GM21825 (cell line): Measurements from ENCODE around the gene ZNF586.
A peak's percentile ranks its signal among the peaks of the same experiment; 100 is the strongest.
"Not testable (repeated sequence)": the region's sequence is repeated elsewhere in the genome, so short reads cannot be mapped to it uniquely, and the experiment has no call there.

Experiments used
- ATAC-seq: cut with Tn5 transposase; IDR thresholded peaks from one replicate; pipeline ENCODE4 v1.9.1; 2021; ENCODE audit warnings: mild to moderate bottlenecking, moderate library complexity; ENCODE audit not compliant: unreplicated experiment

The ZNF586 gene

DNA sequence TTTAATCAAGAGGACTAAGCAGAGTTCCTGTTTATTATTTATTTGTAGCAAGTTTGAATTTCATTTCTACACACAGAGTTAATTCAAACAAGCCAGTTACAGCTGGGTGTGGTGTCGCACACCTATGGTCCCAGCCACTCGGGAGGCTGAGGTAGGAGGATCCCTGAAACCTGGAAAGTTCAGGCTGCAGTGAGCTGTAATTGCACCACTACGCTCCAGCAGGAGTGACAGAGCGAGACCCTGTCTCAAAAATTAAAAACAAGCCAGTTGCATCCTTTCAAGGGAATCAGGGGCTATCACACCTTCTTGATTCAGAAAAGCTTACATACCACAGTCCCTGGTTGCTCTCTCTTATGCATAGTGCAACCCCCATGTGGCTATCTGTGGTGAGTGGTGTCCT is 19.8 kb downstream of the ZNF586 start:
- ATAC-seq: no peak

DNA sequence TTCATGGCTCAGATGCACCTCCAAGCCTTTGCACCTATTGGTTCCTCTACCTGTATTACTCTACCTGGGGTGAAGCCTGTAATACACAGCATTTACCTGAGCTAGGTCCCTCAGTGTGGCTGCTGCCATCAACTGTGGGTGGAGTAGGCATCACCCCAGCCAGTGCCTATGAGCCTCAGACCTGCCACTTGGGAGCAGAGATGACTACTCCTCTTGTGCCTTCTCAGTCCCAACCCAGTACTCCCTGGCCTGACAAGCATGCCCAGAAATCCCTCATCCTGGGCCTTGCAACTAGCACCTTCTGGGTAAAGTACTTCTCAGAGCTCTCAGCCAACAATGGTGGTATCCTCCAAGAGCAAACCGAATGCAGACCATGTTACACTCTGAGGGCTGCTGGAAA is 27.1 kb downstream of the ZNF586 start:
- ATAC-seq: not testable (repeated sequence)

DNA sequence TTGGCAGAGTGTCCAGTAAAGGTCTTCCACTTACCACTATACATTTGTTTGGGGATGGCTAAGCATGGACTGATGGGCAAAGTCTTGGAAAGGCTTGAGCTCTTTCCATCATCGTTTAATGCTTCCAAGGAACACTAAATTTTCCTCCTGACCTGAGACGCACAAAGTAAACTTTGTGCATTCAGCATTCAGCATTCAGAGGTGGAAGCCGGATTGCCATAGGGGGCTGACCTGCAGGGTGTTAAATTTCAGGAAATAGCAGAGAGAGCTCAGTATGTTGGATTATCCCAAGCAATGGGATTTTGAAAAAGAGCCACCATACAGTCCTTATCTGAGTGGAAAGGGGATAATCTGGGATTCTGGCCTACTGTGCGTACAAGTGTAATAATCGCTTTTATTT is 31.2 kb downstream of the ZNF586 start:
- ATAC-seq: no peak

DNA sequence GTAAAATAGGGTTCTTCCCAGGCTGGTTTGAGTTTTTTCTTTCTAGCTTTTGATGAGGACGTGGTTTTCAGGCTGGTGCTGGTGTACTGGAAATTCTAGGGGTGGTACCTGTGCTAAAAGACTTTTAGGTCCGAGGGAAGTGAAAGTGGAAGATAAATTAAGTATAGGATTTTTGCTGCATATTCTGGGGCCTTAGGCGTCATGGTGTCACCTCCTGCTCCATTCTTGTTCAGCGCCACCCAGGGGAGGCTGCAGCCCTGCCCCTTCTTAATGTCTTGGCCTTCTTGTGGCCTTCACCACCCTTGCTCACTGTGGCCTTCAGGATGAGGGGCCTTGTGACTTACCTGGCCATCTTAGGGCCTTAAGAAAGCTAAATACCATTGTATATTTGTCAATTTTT is 32.8 kb downstream of the ZNF586 start:
- peak; percentile 65 for ATAC-seq

DNA sequence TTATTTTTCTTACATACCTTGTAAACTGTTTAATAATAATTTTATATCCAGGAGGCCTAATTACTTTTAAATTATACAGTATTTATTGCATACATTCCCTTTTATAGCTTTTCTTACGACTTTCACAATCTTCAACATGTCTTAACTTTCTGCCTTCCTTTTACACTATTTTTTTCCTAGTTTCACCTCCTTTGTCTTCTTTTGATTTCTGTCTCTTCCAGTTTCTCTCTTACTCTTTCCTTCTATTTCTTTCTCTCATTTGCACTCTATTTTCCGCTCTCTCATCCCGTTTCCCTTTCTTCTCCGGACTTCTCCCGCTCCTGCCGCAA is 33.8 kb downstream of the ZNF586 start:
- ATAC-seq: no peak

DNA sequence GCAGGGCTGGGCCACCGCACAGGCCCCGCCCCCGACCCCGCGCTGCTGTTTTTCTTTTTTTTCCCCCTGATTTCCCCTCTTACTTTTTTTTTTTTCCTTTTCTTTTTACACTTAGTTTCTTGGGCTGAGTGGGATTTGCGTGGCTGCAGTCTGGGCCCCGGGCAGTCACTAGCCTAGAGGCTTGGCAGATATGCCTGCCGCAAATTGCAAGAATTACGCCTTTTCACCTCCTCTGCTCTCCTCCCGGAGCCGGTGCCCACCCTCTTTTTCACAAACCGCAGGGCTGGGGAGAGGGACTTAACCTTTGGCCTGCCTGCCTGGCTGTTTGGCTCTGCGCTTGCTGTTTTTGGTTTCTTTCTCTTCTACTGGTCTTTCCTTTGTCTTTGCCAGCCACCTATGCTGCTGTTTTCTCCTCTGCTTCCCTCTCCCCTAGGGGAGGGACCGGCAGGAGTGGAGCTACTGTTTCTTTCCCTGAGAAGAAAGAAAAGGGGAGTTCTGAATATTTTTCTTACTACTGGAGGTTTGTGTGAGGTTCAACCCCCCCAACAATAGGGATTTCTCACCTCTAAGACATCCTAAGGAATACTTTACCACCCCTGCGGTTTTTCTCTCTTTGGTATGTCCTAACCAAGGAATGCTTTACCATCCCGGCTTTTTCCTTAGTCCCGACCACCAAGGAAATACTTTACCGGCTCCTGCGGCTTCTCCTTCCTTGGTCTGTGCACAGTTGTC is 34.3 kb downstream of the ZNF586 start:
- no peak for ATAC-seq

- no peak for ATAC-seq
These were observed 38.1 kb downstream of the ZNF586 start for GRCh38 chr19:57807541-57807940.

DNA sequence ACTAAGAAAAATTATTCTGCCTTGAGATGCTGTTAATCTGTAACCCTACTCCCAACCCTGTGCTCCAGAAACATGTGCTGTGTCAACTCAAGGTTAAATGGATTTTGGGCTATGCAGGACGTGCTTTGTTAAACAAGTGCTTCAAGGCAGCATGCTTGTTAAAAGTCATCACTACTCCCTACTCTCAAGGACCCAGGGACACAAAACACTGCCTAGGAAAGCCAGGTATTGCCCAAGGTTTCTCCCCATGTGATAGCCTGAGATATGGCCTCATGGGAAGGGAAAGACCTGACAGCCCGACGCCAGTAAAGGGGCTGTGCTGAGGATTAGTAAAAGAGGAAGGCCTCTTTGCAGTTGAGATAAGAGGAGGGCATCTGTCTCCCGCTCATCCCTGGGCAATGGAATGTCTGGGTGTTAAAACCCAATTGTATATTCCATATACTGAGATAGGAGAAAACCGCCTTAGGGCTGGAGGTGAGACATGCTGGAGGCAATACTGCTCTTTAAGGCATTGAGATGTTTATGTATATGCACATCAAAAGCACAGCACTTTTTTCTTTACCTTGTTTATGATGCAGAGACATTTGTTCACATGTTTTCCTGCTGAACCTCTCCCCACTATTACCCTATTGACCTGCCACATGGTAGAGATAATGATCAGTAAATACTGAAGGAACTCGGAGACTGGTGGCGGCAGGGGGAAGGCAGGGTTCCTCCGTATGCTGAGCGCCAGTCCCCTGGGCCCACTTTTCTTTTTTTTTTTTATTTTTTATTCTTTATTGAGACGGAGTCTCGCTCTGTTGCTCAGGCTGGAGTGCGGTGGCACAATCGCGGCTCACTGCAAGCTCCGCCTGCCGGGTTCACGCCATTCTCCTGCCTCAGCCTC is 41.2 kb downstream of the ZNF586 start:
- ATAC-seq: not testable (repeated sequence)

DNA sequence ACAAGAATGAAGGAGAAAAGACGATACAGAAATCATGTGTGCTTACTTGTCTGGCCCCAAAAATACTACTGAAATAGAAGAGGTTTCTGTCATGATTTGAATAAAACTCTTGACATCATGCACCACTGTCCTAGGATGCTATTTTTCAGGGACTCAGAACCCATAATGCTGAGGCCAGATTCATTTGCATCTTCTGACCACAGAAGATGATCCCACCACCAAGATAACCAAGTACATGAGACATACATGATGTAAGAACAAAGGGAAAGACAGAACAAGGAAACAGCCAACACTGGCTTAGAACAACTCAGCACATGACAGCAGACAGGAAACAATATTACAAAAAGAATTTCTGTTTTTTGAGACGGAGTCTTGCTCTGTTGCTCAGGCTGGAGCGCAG is 42.8 kb downstream of the ZNF586 start:
- no peak for ATAC-seq

DNA sequence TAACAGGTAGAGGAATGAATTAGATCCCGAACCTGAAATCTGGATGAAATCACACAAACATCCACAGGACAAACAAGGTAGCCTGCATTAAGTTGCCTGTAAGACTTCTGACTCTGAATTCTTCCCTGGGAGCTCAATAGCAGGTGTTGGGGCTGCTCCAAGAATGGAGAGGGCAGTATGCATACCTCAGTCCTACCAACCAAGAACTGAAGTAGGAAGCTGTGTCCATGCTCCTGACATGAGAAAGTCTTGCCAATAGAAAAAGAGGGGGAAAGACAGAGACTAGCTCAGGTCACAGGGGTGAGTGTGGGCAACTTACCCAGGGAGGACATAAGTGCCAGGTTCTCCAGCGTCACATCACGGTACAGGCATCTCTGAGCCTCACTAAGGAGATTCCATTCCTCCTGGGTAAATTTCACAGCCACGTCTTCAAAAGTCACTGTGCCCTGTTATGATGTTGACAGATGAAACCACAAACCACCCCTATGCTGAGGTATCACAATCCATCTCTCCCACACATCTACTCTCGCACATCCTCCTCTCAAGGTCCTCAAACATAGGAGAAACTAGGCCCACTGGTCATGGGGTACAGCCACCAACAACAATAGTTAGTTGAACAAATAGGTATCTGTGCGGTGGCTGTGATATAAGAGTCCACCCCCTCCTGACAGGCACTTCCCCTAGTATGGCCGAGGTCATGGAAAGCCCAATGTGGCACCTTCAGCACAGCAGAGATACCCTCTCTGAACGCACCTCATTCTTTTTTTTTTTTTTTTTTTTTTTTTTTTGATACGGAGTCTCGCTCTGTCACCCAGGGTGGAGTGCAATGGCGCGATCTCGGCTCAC is 43.7 kb downstream of the ZNF586 start:
- not testable (repeated sequence) for ATAC-seq

DNA sequence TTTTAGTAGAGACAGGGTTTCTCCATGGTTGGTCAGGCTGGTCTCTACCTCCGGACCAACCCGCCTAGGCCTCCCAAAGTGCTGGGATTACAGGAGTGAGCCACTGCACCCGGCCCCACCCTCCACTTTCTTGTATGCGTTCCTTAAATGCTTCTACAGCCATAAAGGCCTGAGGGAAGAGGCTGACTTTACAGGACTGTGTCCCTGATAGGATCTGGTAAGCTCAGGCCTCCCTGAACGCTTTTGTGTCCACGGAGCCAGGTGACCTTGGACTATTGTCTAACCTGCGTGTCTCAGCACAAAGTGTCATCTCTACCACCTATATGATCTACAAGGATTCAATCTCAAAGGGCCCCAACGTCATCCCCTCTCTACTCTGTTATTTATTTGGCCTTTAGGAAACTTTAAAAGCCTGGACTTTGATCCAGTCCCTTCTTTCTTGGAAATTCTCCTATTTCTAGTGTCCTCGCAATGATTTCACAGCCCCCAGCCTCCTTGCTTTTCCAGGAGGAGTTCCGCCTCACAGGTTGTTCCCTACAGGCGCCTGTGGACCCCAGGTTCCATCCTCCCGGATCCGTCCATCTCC is 44.5 kb downstream of the ZNF586 start:
- no peak for ATAC-seq

DNA sequence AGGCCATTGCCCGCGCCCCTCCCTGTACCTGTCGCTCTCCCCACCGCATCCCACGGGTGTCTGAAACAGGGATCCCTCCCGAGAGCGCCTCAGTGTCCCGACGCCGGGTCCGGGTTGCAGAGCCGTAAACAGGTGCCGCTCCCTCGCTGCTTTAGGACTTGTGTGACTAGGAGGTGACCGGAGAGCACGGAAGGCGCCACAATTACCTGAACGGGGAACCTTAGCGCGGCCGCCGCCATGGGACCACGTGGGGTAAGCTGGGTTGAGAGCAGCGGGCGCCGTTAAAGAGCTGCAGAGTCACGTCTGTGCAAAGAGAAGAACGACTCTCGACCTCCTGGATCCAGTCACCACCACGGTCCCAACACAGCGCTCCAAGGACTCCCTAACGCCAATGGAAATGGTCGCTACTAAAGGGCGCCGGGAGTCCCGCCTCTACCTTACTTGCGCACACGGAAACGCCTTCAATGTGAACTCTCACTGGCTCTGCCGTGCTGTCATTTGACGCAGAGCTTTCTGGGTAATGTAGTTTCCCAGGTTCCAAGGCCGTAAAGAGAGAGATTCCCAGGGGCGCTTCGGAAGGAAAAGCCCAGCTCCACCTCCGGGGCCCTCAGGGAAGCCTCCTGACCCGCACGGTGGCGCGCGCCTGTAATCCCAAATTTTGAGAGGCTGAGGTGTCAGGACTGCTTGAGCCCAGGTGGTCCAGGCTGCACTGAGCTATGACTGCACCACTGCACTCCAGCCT is 45.2 kb downstream of the ZNF586 start, which contains the start of gene ZNF552:
Gene ZNF552 (minus strand): TSS at position 409 of the 742 bp plus-strand sequence. CDS start 170 bp downstream, at position 239.
- ATAC-seq: peak; percentile 69

DNA sequence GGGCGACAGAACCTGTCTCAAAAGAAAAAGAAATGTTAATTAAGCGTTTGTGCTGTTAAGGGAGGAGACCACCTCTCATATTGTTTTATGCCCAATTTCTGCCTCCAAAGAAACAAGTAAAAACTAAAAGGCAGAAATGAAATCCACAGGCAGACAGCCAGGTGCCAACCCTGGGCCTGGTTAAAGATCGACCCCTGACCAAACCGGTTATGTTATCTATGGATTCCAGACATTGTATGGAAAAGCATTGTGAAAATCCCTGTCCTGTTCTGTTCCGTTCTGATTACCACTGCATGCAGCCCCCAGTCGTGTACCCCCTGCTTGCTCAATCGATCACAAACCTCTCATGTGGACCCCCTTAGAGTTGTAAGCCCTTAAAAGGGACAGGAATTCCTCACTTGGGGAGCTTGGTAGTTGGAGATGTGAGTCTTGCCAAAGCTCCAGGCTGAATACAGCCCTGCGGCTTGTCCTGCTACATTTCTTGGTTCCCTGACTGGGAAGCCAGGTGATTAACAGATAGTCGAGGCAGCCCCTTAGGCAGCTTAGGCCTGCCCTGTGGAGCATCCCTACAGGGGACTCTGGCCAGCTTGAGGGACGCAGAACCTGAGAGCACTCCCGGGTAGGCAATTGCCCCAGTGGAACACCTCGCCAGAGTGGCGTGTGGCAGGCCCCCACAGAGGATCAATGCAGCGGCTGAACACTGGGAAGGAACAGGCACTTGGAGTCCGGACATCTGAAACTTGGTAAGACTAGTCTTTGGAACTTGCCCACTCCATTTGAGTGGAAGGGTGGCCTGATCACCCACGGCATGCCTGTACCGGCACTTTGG is 46.0 kb downstream of the ZNF586 start:
- no peak for ATAC-seq

DNA sequence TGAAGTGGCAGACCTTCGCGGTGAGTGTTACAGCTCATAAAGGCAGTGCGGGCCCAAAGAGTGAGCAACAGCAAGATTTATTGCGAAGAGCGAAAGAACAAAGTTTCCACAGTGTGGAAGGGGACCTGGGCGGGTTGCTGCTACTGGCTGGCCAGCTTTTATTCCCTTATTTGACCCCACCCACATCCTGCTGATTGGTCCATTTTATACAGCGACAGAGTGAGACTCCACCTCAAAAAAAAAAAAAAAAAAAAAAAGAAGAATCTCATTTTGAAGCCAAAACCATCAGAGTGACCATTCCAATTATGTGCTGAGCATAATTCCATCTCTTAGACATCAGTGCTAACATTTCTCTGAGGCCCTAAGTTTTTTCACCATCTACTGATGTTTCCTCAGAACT is 47.2 kb downstream of the ZNF586 start:
- ATAC-seq: no peak

DNA sequence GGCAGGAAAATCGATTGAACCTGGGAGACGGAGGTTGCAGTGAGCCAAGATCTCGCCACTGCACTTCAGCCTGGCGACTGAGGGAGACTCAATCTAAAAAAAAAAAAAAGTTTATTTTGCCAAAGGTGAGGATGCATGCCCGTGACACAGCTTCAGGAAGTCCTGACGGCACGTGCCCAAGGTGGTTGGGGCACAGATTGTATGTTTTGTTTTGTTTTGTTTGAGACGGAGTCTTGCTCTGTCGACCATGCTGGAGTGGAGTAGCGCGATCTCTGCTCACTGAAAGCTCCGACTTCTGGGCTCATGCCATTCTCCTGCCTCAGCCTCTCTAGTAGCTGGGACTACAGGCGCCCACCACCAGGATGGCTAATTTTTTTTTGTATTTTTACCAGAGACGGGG is 48.5 kb downstream of the ZNF586 start:
- ATAC-seq: no peak

DNA sequence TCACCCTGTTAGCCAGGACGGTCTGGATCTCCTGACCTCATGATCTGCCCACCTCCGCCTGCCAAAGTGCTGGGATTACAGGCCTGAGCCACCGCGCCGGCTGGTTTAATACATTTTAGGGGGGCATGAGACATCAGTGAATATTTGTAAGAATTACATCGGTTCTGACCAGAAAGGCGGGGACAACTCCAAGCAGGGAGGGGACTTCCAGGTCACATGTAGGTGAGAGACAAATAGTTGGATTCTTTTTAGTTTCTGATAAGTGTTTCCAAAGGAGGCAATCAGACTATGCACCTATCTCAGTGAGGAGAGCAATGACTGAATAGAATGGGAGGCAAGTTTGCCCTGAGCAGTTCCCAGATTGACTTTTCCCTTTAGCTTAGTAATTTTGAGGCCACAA is 48.9 kb downstream of the ZNF586 start:
- ATAC-seq: no peak

- peak; percentile 77 for ATAC-seq
These were observed 50.1 kb downstream of the ZNF586 start for GRCh38 chr19:57819475-57820148.

GRCh38 chr19:57820599-57820998 is 51.1 kb downstream of the ZNF586 start:
- ATAC-seq: no peak

DNA sequence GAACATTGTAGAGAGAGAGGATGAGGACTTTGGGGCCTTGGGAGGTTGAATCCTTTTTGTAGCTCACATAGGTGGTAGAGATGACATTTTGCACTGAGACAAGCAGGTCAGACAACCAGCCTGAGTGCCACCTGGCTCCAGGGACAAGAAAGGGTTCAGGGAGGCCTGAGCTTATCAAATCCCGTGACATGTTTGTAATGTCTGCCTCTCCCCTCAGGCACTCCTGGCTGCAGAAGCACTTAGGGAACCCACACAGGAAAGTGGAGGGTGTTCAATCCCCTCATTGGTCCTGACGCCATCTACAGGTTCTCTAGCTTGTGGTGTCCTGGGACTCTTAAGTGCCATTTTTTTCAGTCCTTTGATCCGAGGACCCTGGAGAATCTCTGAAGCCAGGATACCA is 51.6 kb downstream of the ZNF586 start:
- ATAC-seq: not testable (repeated sequence)
